Cardiac muscle cell (in vitro differentiated cells and primary cell): ENCODE data around the gene SPON1. TPM values are rescaled to one million over a fixed set of nuclear protein-coding genes. Genes with fewer than 3 reads are reported as not detected.

ENCODE experiments used
- DNase-seq, 2 donors: peaks; one replicate each; pipeline versions ENCODE4 v3.0.0 to v3.0.0-alpha.2; 2010 to 2017; ENCODE audit warnings: low read depth in 1 of 2, low spot score in 1 of 2
- H3K27ac ChIP-seq: fragments of 200-600 bp; sonication (generic); 2 replicates; pipeline ENCODE4 v1.5.1; 2016
- H3K27me3 ChIP-seq: fragments of 200-600 bp; sonication (generic); 2 replicates; pipeline ENCODE4 v1.6.0; 2016; ENCODE audit warnings: control low read depth
- H3K36me3 ChIP-seq: fragments of 200-600 bp; sonication (generic); 2 replicates; pipeline ENCODE4 v1.5.1; 2016; ENCODE audit warnings: control low read depth
- H3K4me1 ChIP-seq: fragments of 200-600 bp; sonication (generic); 2 replicates; pipeline ENCODE4 v1.8.1; 2017; ENCODE audit warnings: low read depth, mild to moderate bottlenecking, mixed run types
- H3K4me3 ChIP-seq: fragments of 200-600 bp; sonication (generic); 2 replicates; pipeline ENCODE4 v1.5.1; 2016; ENCODE audit warnings: mild to moderate bottlenecking
- H3K9me3 ChIP-seq: fragments of 200-600 bp; sonication (generic); 2 replicates; pipeline ENCODE4 v1.5.1; 2017; ENCODE audit warnings: low read depth, mild to moderate bottlenecking, control low read depth
- polyA plus RNA-seq: library from polyadenylated mRNA; unstranded; fragments of >200 nt; fragmentation: Nextera tagmentation; extraction: Ambion mirVana; gene quantifications from 2 replicates; pipeline ENCODE4 v1.2.1, GENCODE V29; 2016
- total RNA-seq: library from RNA; depleted of rRNA; stranded (reverse); fragments of >200 nt; gene quantifications from 2 replicates; pipeline ENCODE4 v1.2.3, GENCODE V29; 2016
- TF ChIP-seq, protein P1 (sequence below): IDR thresholded peaks from 2 replicates; pipeline ENCODE4 v1.5.1; 2012; ENCODE audit warnings: low read depth, mild to moderate bottlenecking, low read length

Gene SPON1
- total and polyA plus RNA-seq, 2 experiments from 2014 or later, result 13.3 to 22.0 TPM

DNA sequence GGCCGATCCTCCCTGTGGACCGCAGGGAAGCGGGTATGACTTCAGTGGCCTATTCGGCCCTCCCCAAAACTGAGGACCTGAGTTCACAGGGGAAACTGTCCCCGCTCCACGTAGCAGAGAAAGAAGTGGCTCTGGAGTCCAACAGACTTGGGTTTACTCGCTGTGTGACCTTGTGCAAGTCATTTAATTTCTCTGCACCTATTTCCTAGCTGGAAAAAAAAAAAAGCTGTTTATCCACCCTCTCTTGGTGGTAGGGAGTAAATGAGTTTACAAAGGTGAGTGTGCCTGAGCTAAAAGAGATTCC, 2.2 kb downstream of the SPON1 start:
- no peak for DNase-seq
- TF ChIP-seq, protein P1, sequence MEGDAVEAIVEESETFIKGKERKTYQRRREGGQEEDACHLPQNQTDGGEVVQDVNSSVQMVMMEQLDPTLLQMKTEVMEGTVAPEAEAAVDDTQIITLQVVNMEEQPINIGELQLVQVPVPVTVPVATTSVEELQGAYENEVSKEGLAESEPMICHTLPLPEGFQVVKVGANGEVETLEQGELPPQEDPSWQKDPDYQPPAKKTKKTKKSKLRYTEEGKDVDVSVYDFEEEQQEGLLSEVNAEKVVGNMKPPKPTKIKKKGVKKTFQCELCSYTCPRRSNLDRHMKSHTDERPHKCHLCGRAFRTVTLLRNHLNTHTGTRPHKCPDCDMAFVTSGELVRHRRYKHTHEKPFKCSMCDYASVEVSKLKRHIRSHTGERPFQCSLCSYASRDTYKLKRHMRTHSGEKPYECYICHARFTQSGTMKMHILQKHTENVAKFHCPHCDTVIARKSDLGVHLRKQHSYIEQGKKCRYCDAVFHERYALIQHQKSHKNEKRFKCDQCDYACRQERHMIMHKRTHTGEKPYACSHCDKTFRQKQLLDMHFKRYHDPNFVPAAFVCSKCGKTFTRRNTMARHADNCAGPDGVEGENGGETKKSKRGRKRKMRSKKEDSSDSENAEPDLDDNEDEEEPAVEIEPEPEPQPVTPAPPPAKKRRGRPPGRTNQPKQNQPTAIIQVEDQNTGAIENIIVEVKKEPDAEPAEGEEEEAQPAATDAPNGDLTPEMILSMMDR, result no peak
- Histone ChIP-seq H3K4me1 (peaks cover 17% of the 10 kb centered on the region), H3K36me3 (no peaks in the 10 kb centered on the region), H3K9me3 (no peaks in the 10 kb centered on the region), H3K27me3 (peaks cover 71% of the 10 kb centered on the region), H3K4me3 (peak overlapping the region; percentile 39), H3K27ac (no peak overlapping the region)

DNA sequence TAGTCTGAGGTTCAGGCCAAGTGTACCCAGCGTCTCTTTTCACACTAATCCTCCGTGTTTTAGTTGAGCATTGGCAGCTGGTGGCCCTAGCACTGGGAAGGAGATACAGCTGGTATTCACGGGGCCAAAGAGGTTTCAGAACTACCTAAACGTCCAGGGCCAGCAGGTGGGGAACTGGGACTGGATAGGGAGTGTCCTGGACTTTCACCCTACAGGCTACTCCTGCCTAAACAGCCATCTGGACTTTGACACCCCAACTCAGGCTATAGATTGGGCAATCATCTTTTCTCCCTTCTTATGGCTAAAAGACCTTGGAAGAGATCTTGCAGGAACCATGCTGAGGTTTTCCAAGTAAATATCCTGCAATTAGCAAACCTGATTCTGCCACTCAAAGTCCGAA, 2.8 kb downstream of the SPON1 start:
- H3K4me1 ChIP-seq, result peaks cover 17% of the 10 kb centered on the region
- DNase-seq, result peak in 1 of 2 donors; percentile 28
- TF ChIP-seq, protein P1, result no peak
- H3K27ac ChIP-seq, result no peak overlapping the region
- no peaks in the 10 kb centered on the region for H3K36me3 ChIP-seq
- no peaks in the 10 kb centered on the region for H3K9me3 ChIP-seq
- no peak overlapping the region for H3K4me3 ChIP-seq
- H3K27me3 ChIP-seq, result peaks cover 65% of the 10 kb centered on the region

DNA sequence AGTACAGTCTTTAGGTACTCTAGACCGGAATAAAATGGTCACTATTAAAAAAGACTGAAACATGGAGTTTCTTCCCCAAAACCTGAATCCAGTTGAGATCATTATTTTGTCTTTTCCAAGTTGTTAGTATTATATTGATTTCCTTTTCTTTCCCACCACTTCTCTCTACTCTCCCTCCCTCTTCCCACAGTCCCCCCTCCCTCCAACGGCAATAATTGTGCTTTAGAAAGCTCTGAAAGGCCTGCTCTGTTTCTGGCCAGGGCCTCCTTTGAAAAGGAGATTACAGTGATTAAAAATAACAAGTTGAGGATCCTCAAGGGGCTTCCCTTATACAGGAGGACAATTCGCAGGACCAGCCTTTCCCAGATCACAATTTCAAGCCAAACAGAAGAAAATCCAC, 3.5 kb downstream of the SPON1 start:
- H3K27ac ChIP-seq, result no peak overlapping the region

DNA sequence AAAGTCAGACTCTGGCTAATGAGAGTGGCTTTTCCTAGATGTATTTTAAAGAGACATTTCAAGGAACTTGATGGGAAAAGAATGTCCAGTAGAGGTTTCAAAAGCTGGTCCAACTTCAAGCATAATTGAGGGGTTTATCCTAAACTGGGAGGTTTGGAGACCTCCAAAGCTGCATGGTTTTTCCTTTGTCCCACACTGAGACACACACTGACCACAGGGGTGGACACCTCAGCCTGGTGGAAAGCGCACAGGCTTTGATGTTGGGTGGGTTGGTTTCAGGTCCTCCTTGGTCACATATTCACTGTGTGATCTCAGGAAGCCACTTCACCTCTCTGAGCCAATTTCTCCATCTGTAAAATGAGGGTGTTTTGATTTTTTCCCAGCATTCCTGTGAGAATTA, 4.0 kb downstream of the SPON1 start:
- Histone ChIP-seq H3K4me1 (peaks cover 17% of the 10 kb centered on the region), H3K27ac (no peak overlapping the region), H3K27me3 (peaks cover 54% of the 10 kb centered on the region), H3K4me3 (no peak overlapping the region), H3K9me3 (no peaks in the 10 kb centered on the region), H3K36me3 (no peaks in the 10 kb centered on the region)
- no peak for DNase-seq
- TF ChIP-seq, protein P1, result no peak

More for the DNA sequence above, 3.5 kb downstream of the SPON1 start:
- Histone ChIP-seq H3K27me3 (peaks cover 58% of the 10 kb centered on the region), H3K4me1 (peaks cover 17% of the 10 kb centered on the region), H3K36me3 (no peaks in the 10 kb centered on the region), H3K9me3 (no peaks in the 10 kb centered on the region), H3K4me3 (no peak overlapping the region)
- TF ChIP-seq, protein P1, result no peak
- DNase-seq, result no peak

DNA sequence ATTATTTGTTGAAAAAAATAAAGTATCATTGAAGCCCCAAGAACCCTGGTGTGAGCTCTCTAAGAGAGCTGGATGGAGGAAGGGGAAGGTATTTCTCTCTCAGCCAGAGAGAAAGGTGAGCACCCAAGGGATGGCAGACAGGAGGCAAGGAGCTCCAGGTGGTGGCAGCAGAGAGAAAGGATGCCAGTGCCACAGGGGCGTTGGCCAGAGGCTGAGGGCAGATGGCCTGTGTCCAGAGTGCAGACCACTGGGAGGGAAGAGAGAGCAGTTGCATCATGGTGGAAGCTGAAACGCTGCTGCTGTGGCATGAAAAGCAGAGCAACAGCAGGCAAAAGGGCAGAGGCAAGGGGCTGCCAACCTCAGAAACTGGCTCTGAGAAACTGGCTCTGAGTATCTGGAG, 8.5 kb downstream of the SPON1 start:
- H3K4me3 ChIP-seq, result no peak overlapping the region
- H3K4me1 ChIP-seq, result peaks cover 17% of the 10 kb centered on the region
- DNase-seq, result peak in 1 of 2 donors; percentile 55
- no peaks in the 10 kb centered on the region for H3K9me3 ChIP-seq
- no peaks in the 10 kb centered on the region for H3K36me3 ChIP-seq
- peaks cover 9% of the 10 kb centered on the region for H3K27me3 ChIP-seq
- no peak overlapping the region for H3K27ac ChIP-seq
- TF ChIP-seq, protein P1, result no peak
